HG03064 (cell line): ENCODE measurements around the gene DNAJC21.
A peak's percentile ranks its signal among the peaks of the same experiment; 100 is the strongest.

Experiments
- ATAC-seq: cut with Tn5 transposase; IDR thresholded peaks from one replicate; pipeline ENCODE4 v1.9.1; 2021; ENCODE audit warnings: low read depth; ENCODE audit not compliant: unreplicated experiment

The DNAJC21 gene

GRCh38 chr5:34976347-34976746 lies 47.0 kb downstream of the DNAJC21 start:
- ATAC-seq, result no peak

- peak; percentile 81 for ATAC-seq
Measured at GRCh38 chr5:34977934-34978613, 48.7 kb downstream of the DNAJC21 start.

GRCh38 chr5:34978681-34979080 lies 49.3 kb downstream of the DNAJC21 start:
- no peak for ATAC-seq

- ATAC-seq, result no peak
Measured at GRCh38 chr5:34982823-34983222, 53.5 kb downstream of the DNAJC21 start.

- no peak for ATAC-seq
Measured at GRCh38 chr5:34986965-34987364, 57.6 kb downstream of the DNAJC21 start.

- ATAC-seq, result no peak
Measured at GRCh38 chr5:34991486-34992238, 62.3 kb downstream of the DNAJC21 start.

GRCh38 chr5:34993951-34994350 lies 64.6 kb downstream of the DNAJC21 start:
- ATAC-seq, result no peak

GRCh38 chr5:34996261-34996660 lies 66.9 kb downstream of the DNAJC21 start:
- ATAC-seq, result no peak

GRCh38 chr5:34998058-34998789 lies 68.9 kb downstream of the DNAJC21 start:
- ATAC-seq, result no peak

- ATAC-seq, result no peak
Measured at GRCh38 chr5:35001842-35002241, 72.5 kb downstream of the DNAJC21 start.

- ATAC-seq, result no peak
Measured at GRCh38 chr5:35002459-35002858, 73.1 kb downstream of the DNAJC21 start.

GRCh38 chr5:35003018-35003957 lies 73.9 kb downstream of the DNAJC21 start:
- no peak for ATAC-seq

GRCh38 chr5:35004200-35004599 lies 74.8 kb downstream of the DNAJC21 start:
- ATAC-seq, result no peak

- no peak for ATAC-seq
Measured at GRCh38 chr5:35004771-35005170, 75.4 kb downstream of the DNAJC21 start.
